Measurements from ENCODE around the gene NOP53.

- TF ChIP-seq CTCF (IDR thresholded peaks at IDR 0.05) = no peak
- TF ChIP-seq POLR2AphosphoS5 (IDR thresholded peaks at IDR 0.05) = no peak
- no peak for TF ChIP-seq POLR2A (IDR thresholded peaks at IDR 0.05)
Measured at GRCh38 chr19:47792616-47793015, 47.3 kb downstream of the NOP53 start.
